HL-60 (cell line): ENCODE results near the gene SEPTIN10.

Experiments
- CTCF ChIP-seq: IDR thresholded peaks from one replicate; pipeline ENCODE4 v1.5.1; 2011; ENCODE audit warnings: low read length, control low read depth, inconsistent platforms; ENCODE audit not compliant: insufficient read depth
- POLR2AphosphoS5 ChIP-seq: IDR thresholded peaks from 2 replicates; pipeline ENCODE4 v1.6.1; 2012; ENCODE audit warnings: low read depth
- REST ChIP-seq: IDR thresholded peaks from 2 replicates; pipeline ENCODE4 v1.6.1; 2012; ENCODE audit warnings: low read depth; ENCODE audit not compliant: insufficient replicate concordance

DNA sequence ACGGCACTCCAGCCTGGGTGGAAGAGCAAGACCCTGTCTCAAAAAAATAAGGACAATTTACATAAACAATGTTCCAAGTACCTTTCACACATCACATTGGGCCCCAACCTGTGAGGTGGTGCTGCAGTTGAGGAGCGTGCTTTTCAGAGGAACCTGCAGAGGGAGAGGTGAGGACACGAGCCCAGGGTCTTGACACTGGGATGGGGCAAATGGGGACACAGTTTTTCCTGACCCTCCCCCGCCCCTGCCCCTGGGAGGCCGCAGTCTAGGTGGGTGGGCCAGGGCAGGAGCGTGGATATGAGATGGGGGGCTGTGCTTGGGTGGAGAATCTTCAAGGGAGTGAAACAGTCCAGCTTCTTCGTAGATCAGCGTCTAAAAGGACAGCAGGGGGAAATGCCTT, 112.9 kb downstream of the SEPTIN10 start:
- TF ChIP-seq CTCF, result no peak
- no peak for TF ChIP-seq POLR2AphosphoS5
- no peak for TF ChIP-seq REST
